HFF-Myc (cell line): ENCODE measurements around the gene FAM241A.

ENCODE experiments used
- DNase-seq: peaks from one replicate; pipeline ENCODE4 v3.0.0-alpha.2; 2011; ENCODE audit warnings: low read depth; ENCODE audit errors: extremely low read depth
- H3K4me3 ChIP-seq: replicated peaks from 2 replicates; pipeline ENCODE4 v1.5.1; 2011; ENCODE audit warnings: low read depth, mild to moderate bottlenecking, control low read depth, low read length
- CTCF ChIP-seq: IDR thresholded peaks from 2 replicates; pipeline ENCODE4 v1.5.1; 2012; ENCODE audit warnings: mild to moderate bottlenecking, low read depth, low read length, control low read depth; ENCODE audit errors: missing control alignments

The FAM241A gene

GRCh38 chr4:112230879-112231778 is 85.9 kb downstream of the FAM241A start:
- TF ChIP-seq CTCF, result no peak
- peak; percentile 96 for DNase-seq
- H3K4me3 ChIP-seq, result peak overlapping the region; percentile 89

GRCh38 chr4:112231779-112232713 is 86.8 kb downstream of the FAM241A start, which contains the start of gene AP1AR:
Gene AP1AR, plus strand, starts transcription at chr4:112231787. Its CDS starts 305 bp downstream, at chr4:112232092.
- H3K4me3 ChIP-seq, result peak within 1 kb of the TSS; percentile 89
- TF ChIP-seq CTCF, result peak; percentile 18
- DNase-seq, result no peak

GRCh38 chr4:112234952-112235609 is 89.8 kb downstream of the FAM241A start:
- peak; percentile 82 for DNase-seq
- peak; percentile 74 for TF ChIP-seq CTCF
- no peak overlapping the region for H3K4me3 ChIP-seq

- no peak for DNase-seq
- no peak overlapping the region for H3K4me3 ChIP-seq
- no peak for TF ChIP-seq CTCF
Measured at GRCh38 chr4:112236040-112236439, 90.8 kb downstream of the FAM241A start.

GRCh38 chr4:112238833-112239232 is 93.6 kb downstream of the FAM241A start:
- no peak overlapping the region for H3K4me3 ChIP-seq
- no peak for DNase-seq
- TF ChIP-seq CTCF, result no peak
